ENCODE results near the gene EFNA2. TPM values are rescaled to one million over a fixed set of nuclear protein-coding genes. Genes with fewer than 3 reads are reported as not detected.

The EFNA2 gene
- total and polyA plus RNA-seq, 2 of the 8 experiments (the other 6 are each of a cell fraction or from before 2014, with no cell fraction given): 4.0 to 7.0 TPM

GRCh38 chr19:1318678-1319471, 33.2 kb downstream of the EFNA2 start:
- Histone ChIP-seq H2BK120ac (replicated peaks; ENCODE audit: low read depth, low read length) (no peak overlapping the region), H2BK15ac (ENCODE audit: low read length) (no peak overlapping the region), H3K4ac (replicated peaks; ENCODE audit: insufficient read length, low read depth, low read length) (no peak overlapping the region), H3K27me3 (replicated peaks in 1 of 4; ENCODE audit: control insufficient read depth in 3 of 4, extremely low read depth in 1 of 4, insufficient read depth in 3 of 4, low read length in 3 of 4) (peaks cover 0 to 12% (median 5%) of the 10 kb centered on the region in 4 experiments; a peak in 5 of 7 replicates), H3K27ac (ENCODE audit: low read depth, low read length) (no peak overlapping the region), H3K79me2 (ENCODE audit: control insufficient read depth in 1 of 2, insufficient read depth in 2 of 2, low read length in 2 of 2) (no peaks in the 10 kb centered on the region), H4K5ac (ENCODE audit: insufficient read length, low read depth, low read length) (no peak overlapping the region), H3K4me1 (replicated peaks in 1 of 4; ENCODE audit: control insufficient read depth in 3 of 4, insufficient read depth in 4 of 4, low read length in 3 of 4) (peaks cover 0 to 2% (median 0%) of the 10 kb centered on the region in 4 experiments; a peak in 3 of 7 replicates), H3K9ac (replicated peaks in 1 of 4; ENCODE audit: extremely low read depth in 1 of 4, low read depth in 3 of 4, low read length in 3 of 4) (no peak overlapping the region), H3K14ac (ENCODE audit: insufficient read length) (no peak overlapping the region), H2AK5ac (ENCODE audit: low read depth, low read length) (no peak overlapping the region), H2AFZ (ENCODE audit: low read length) (no peak overlapping the region), H3K56ac (replicated peaks; ENCODE audit: insufficient read length, low read depth, low read length) (no peak overlapping the region), H4K91ac (replicated peaks; ENCODE audit: insufficient read length, low read length) (no peak overlapping the region), H2BK12ac (ENCODE audit: low read depth, low read length) (no peak overlapping the region), H3K36me3 (ENCODE audit: control insufficient read depth in 2 of 4, insufficient read depth in 4 of 4, low read length in 3 of 4) (no peaks in the 10 kb centered on the region), H2BK20ac (ENCODE audit: low read length) (no peak overlapping the region), H3K18ac (ENCODE audit: extremely low read depth, low read length) (no peak overlapping the region), H3K9me3 (ENCODE audit: insufficient read depth in 2 of 2, low read depth in 1 of 2, low read length in 1 of 2) (no peaks in the 10 kb centered on the region), H3K23ac (ENCODE audit: insufficient read length) (no peak overlapping the region), H4K8ac (ENCODE audit: extremely low read depth, insufficient read depth, low read length) (no peak overlapping the region), H3K4me2 (ENCODE audit: insufficient read depth in 1 of 2, low read depth in 2 of 2, low read length in 2 of 2) (no peak overlapping the region), H2BK5ac (ENCODE audit: low read depth, low read length) (no peak overlapping the region), H3K23me2 (ENCODE audit: low read depth, low read length) (no peaks in the 10 kb centered on the region), H4K20me1 (replicated peaks in 1 of 2; ENCODE audit: control insufficient read depth in 1 of 2, insufficient read depth in 2 of 2, low read length in 2 of 2) (no peaks in the 10 kb centered on the region), H3K4me3 (ENCODE audit: extremely low read depth in 1 of 4, insufficient read depth in 2 of 4, low read depth in 3 of 4, low read length in 4 of 4) (no peak overlapping the region), H3K79me1 (ENCODE audit: low read depth, low read length) (no peaks in the 10 kb centered on the region)
- ChIA-PET CTCF (ENCODE audit: partially characterized antibody) (interaction anchor here (0.7 to 2.3 kb wide), 3 partner anchors 9 to 28 kb away, joined by 4 to 7 read pairs (median 4); no protein-coding TSS in a partner anchor), POLR2A (ENCODE audit: partially characterized antibody) (interaction anchor here (1.1 kb wide), 1 partner anchor 16 kb away, joined by 3 read pairs; no protein-coding TSS in a partner anchor)
- TF ChIP-seq HDAC2 (IDR thresholded peaks at IDR 0.05; ENCODE audit: borderline replicate concordance in 1 of 2, low read depth in 2 of 2, low read length in 2 of 2): no peak
- no peak for TF ChIP-seq NRF1 (IDR thresholded peaks at IDR 0.05; ENCODE audit: low read depth, low read length)
- TF ChIP-seq RBBP5 (IDR thresholded peaks at IDR 0.05; ENCODE audit: borderline replicate concordance, low read depth, low read length): no peak
- TF ChIP-seq TBP (IDR thresholded peaks at IDR 0.05; ENCODE audit: low read depth, low read length): no peak
- TF ChIP-seq JUND (IDR thresholded peaks at IDR 0.05; ENCODE audit: low read length): no peak
- TF ChIP-seq CHD1 (IDR thresholded peaks at IDR 0.05; ENCODE audit: low read depth, low read length): no peak
- no peak for TF ChIP-seq PHF8 (conservative IDR thresholded peaks at IDR 0.05; ENCODE audit: low read depth, low read length)
- TF ChIP-seq SIN3A (conservative IDR thresholded peaks at IDR 0.05 in 1 of 2, IDR thresholded peaks at IDR 0.05 in 1 of 2; ENCODE audit: low read depth in 1 of 2, low read length in 2 of 2): no peak
- TF ChIP-seq SP4 (IDR thresholded peaks at IDR 0.05; ENCODE audit: low read length): no peak
- TF ChIP-seq POU5F1 (IDR thresholded peaks at IDR 0.05; ENCODE audit: low read depth, low read length): no peak
- TF ChIP-seq BRCA1 (IDR thresholded peaks at IDR 0.05; ENCODE audit: low read depth, low read length): no peak
- TF ChIP-seq ASH2L (IDR thresholded peaks at IDR 0.05; ENCODE audit: low read length): no peak
- 91% methylated on average over 46 of the region's 46 CpGs; no CpG with 5 or more reads in 1 of the 2 experiments for WGBS, 2 experiments (ENCODE audit: extremely low coverage in 1 of 2, insufficient coverage in 1 of 2, insufficient read length in 1 of 2, insufficient replicate concordance in 2 of 2, low coverage in 1 of 2, low lambda C conversion rate in 2 of 2, missing lambda C conversion rate in 1 of 2)
- no peak for FAIRE-seq
- DNase-seq (ENCODE audit: low read depth in 1 of 2, low spot score in 2 of 2): no peak
